Bone marrow (tissue), 2 donors: Measurements from ENCODE around the gene TMEM130.

Experiments
- DNase-seq, 2 donors: peaks; one replicate each; lab custom pipeline; 2025; lab: John Stamatoyannopoulos, UW

The TMEM130 gene

GRCh38 chr7:98869597-98870120 is at the start of gene TMEM130:
TSS of gene TMEM130 (minus strand) at chr7:98870014. CDS start at chr7:98869861, 153 bp downstream.
- DNase-seq = no peak

- no peak for DNase-seq
Observed at GRCh38 chr7:98917331-98917730, 47.5 kb upstream of the TMEM130 start.

- no peak for DNase-seq
Observed at GRCh38 chr7:98913612-98914011, 43.8 kb upstream of the TMEM130 start.

- no peak for DNase-seq
Observed at GRCh38 chr7:98913026-98913425, 43.2 kb upstream of the TMEM130 start.

GRCh38 chr7:98911916-98912315 is 42.1 kb upstream of the TMEM130 start:
- no peak for DNase-seq

GRCh38 chr7:98910427-98910826 is 40.6 kb upstream of the TMEM130 start:
- no peak for DNase-seq

- DNase-seq = no peak
Observed at GRCh38 chr7:98909487-98909886, 39.7 kb upstream of the TMEM130 start.

GRCh38 chr7:98908585-98908984 is 38.8 kb upstream of the TMEM130 start:
- DNase-seq = no peak

GRCh38 chr7:98907570-98907969 is 37.8 kb upstream of the TMEM130 start:
- no peak for DNase-seq

GRCh38 chr7:98903246-98903645 is 33.4 kb upstream of the TMEM130 start:
- DNase-seq = no peak

- no peak for DNase-seq
Observed at GRCh38 chr7:98902523-98902922, 32.7 kb upstream of the TMEM130 start.

GRCh38 chr7:98900815-98901214 is 31.0 kb upstream of the TMEM130 start:
- DNase-seq = no peak

- DNase-seq = no peak
Observed at GRCh38 chr7:98899816-98900215, 30.0 kb upstream of the TMEM130 start.

- no peak for DNase-seq
Observed at GRCh38 chr7:98892609-98893008, 22.8 kb upstream of the TMEM130 start.

GRCh38 chr7:98887038-98887437 is 17.2 kb upstream of the TMEM130 start:
- DNase-seq = no peak

- DNase-seq = no peak
Observed at GRCh38 chr7:98884416-98884815, 14.6 kb upstream of the TMEM130 start.

- no peak for DNase-seq
Observed at GRCh38 chr7:98881561-98882315, 11.9 kb upstream of the TMEM130 start.

GRCh38 chr7:98880485-98880884 is 10.7 kb upstream of the TMEM130 start:
- no peak for DNase-seq

- DNase-seq = no peak
Observed at GRCh38 chr7:98879979-98880315, 10.1 kb upstream of the TMEM130 start.

- no peak for DNase-seq
Observed at GRCh38 chr7:98879198-98879978, 9.6 kb upstream of the TMEM130 start.

- DNase-seq = peak; percentile 45 to 66
Observed at GRCh38 chr7:98878365-98879197, 8.8 kb upstream of the TMEM130 start, which contains the start of gene TRRAP. TSS of gene TRRAP (plus strand) at chr7:98878532. CDS start at chr7:98881151, 2,619 bp downstream.

GRCh38 chr7:98877692-98878364 is 8.0 kb upstream of the TMEM130 start:
- DNase-seq = no peak
